Liver (tissue), 9 donors: ENCODE data around the gene FAM186B. TPM values are rescaled to one million over a fixed set of nuclear protein-coding genes. Genes with fewer than 3 reads are reported as not detected.
"Not testable (repeated sequence)": the region's sequence is repeated elsewhere in the genome, so short reads cannot be mapped to it uniquely, and the experiment has no call there.

ENCODE experiments used
- DNase-seq: peaks from one replicate; pipeline ENCODE4 v3.0.0-alpha.2; 2017; ENCODE audit warnings: low spot score
- H3K27ac ChIP-seq, 2 donors: one replicate each; pipeline ENCODE4 v1.7.0; 2013; ENCODE audit warnings: inconsistent platforms in 2 of 2, low read length in 2 of 2, control low read depth in 1 of 2, low read depth in 1 of 2, mild to moderate bottlenecking in 1 of 2
- H3K27me3 ChIP-seq, 4 donors: one replicate each; pipeline versions ENCODE4 v1.6.1 to v1.7.0; 2013; ENCODE audit warnings: low read length in 3 of 4, inconsistent platforms in 1 of 4, mild to moderate bottlenecking in 1 of 4, moderate library complexity in 1 of 4; ENCODE audit not compliant: control insufficient read depth in 4 of 4, insufficient read depth in 4 of 4
- H3K36me3 ChIP-seq, 4 donors: one replicate each; pipeline versions ENCODE4 v1.6.1 to v1.7.0; 2013; ENCODE audit warnings: low read length in 3 of 4, mild to moderate bottlenecking in 3 of 4, low read depth in 1 of 4, moderate library complexity in 1 of 4; ENCODE audit not compliant: control insufficient read depth in 4 of 4, insufficient read depth in 3 of 4
- H3K4me1 ChIP-seq, 4 donors: one replicate each; pipeline versions ENCODE4 v1.6.1 to v1.7.0; 2013; ENCODE audit warnings: low read length in 3 of 4, mild to moderate bottlenecking in 3 of 4, moderate library complexity in 1 of 4; ENCODE audit not compliant: control insufficient read depth in 4 of 4, insufficient read depth in 4 of 4
- H3K4me3 ChIP-seq, 3 donors: one replicate each; pipeline versions ENCODE4 v1.6.1 to v1.7.0; 2013; ENCODE audit warnings: low read length in 3 of 3, control low read depth in 1 of 3, low read depth in 1 of 3, mild to moderate bottlenecking in 1 of 3
- H3K9ac ChIP-seq, 2 donors: one replicate each; pipeline ENCODE4 v1.7.0; 2013; ENCODE audit warnings: low read length in 2 of 2, mild to moderate bottlenecking in 2 of 2, moderate library complexity in 2 of 2, control low read depth in 1 of 2, low read depth in 1 of 2
- H3K9me3 ChIP-seq, 4 donors: one replicate each; pipeline versions ENCODE4 v1.6.1 to v1.7.0; 2013; ENCODE audit warnings: low read length in 3 of 4; ENCODE audit not compliant: control insufficient read depth in 4 of 4
- HNF4A ChIP-seq, 2 donors: conservative IDR thresholded peaks; 2 replicates each; pipeline ENCODE4 v1.6.1; 2016; ENCODE audit warnings: antibody characterized with exemption in 2 of 2, mild to moderate bottlenecking in 2 of 2
- WGBS: extraction: QIAGEN DNeasy Blood & Tissue Kit; methylation state at CpG from one replicate; pipeline ENCODE4 v1.1.7; 2013; 5-methylcytosine and 5-hydroxymethylcytosine counted together
- polyA plus RNA-seq, 2 donors: library from polyadenylated mRNA; stranded (reverse) in 1 of 2; unstranded in 1 of 2; fragments of 200-250 nt in 1 of 2; fragments of >200 nt in 1 of 2; fragmentation: Nextera tagmentation in 1 of 2; extraction: Ambion mirVana in 1 of 2; gene quantifications; one replicate each; pipeline versions ENCODE4 v1.2.1 to v1.2.3, GENCODE V29; 2013 to 2015
- total RNA-seq, 2 donors: library from RNA; depleted of rRNA; stranded (reverse); fragments of >200 nt; gene quantifications; one replicate each; pipeline ENCODE4 v1.2.3, GENCODE V29; 2014
- TF ChIP-seq, protein P1 (sequence below): IDR thresholded peaks from 2 replicates; pipeline ENCODE4 v1.6.1; 2016; ENCODE audit warnings: antibody characterized with exemption
- TF ChIP-seq, protein P2 (sequence below): IDR thresholded peaks from 2 replicates; pipeline ENCODE4 v1.6.1; 2016; ENCODE audit warnings: antibody characterized with exemption
- TF ChIP-seq, protein P3 (sequence below): fragments of 150-350 bp; IDR thresholded peaks from 2 replicates; pipeline ENCODE4 v1.5.1; 2017; ENCODE audit warnings: improper control_type of control experiment, low read depth, low read length; ENCODE audit not compliant: missing input control
- TF ChIP-seq, protein P4 (sequence below): IDR thresholded peaks from 2 replicates; pipeline ENCODE4 v1.6.1; 2016; ENCODE audit warnings: antibody characterized with exemption, mild to moderate bottlenecking
- donor health status: healthy.
- donor health status: healthy.
- donor health status: healthy.
- donor health status: healthy.
- donor health status: healthy.

FAM186B gene
- total and polyA plus RNA-seq, 4 donors, result 0.19 to 0.84 (median 0.42) TPM

DNA sequence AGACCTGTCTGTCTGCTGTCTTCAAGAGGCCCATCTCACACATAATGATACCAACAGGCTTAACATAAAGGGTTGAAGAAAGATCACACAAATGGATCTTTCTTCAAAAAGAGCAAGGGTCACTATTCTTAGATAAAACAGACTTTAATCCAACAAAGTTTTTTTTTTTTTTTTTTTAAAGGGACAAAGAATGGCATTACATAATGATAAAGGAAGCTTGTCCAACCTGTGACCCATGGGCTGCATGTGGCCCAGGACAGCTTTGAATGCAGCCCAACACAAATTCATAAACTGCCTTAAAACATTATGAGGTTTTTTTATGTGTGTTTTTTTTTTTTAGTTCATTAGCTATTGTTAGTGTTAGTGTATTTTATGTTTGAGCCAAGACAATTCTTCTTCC lies 6.8 kb upstream of the FAM186B start:
- DNase-seq, result no peak
- TF ChIP-seq, protein P1, sequence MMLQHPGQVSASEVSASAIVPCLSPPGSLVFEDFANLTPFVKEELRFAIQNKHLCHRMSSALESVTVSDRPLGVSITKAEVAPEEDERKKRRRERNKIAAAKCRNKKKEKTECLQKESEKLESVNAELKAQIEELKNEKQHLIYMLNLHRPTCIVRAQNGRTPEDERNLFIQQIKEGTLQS, result no peak
- TF ChIP-seq HNF4A (conservative IDR thresholded peaks at IDR 0.05), result peak; percentile 28 to 35
- Histone ChIP-seq H3K4me1 (peaks cover 0 to 5% (median 2%) of the 10 kb centered on the region in 4 donors), H3K27me3 (no peaks in the 10 kb centered on the region), H3K4me3 (no peak overlapping the region), H3K36me3 (no peaks in the 10 kb centered on the region), H3K9me3 (no peaks in the 10 kb centered on the region), H3K9ac (no peak overlapping the region), H3K27ac (no peak overlapping the region)

DNA sequence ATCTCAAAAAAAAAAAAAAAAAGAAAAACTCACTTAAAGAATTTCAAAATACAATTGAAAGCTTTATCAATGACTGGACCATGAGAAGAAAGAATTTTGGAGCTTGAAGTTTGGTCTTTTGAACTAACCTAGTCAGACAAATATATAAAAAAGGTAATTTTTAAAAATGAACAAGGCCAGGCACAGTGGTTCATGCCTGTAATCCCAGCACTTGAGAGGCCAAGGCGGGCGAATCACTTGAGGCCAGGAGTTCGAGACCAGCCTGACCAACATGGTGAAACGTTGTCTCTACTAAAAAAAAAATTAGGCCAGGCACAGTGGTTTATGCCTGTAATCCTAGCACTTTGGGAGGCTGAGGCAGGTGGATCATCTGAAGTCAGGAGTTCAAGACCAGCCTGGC lies 5.3 kb upstream of the FAM186B start:
- H3K4me3 ChIP-seq, DNase-seq, H3K36me3 ChIP-seq, H3K4me1 ChIP-seq, H3K27ac ChIP-seq, H3K9me3 ChIP-seq, H3K9ac ChIP-seq, H3K27me3 ChIP-seq: not testable (repeated sequence)
- 96% methylated on average over 4 of the region's 4 CpGs for WGBS

DNA sequence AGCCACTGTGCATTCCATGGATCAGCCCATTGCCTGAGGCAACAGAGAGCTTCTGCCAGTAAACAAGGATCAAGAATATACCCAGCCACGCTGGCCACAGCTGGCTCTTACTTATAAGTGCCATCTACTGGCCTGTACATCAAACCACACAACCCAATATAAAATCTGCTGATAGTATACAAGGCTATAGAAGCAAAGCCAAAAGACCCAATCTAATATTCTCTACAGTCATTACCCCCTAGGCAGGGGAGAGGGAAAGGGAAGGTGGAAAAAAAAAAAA lies 4.4 kb upstream of the FAM186B start:
- Histone ChIP-seq H3K27me3 (no peaks in the 10 kb centered on the region), H3K9me3 (no peaks in the 10 kb centered on the region), H3K4me3 (no peak overlapping the region), H3K27ac (no peak overlapping the region), H3K36me3 (no peaks in the 10 kb centered on the region), H3K9ac (no peak overlapping the region), H3K4me1 (peaks cover 0 to 5% (median 2%) of the 10 kb centered on the region in 4 donors)
- 88% methylated on average over 1 of the region's 1 CpG for WGBS
- TF ChIP-seq, protein P2, sequence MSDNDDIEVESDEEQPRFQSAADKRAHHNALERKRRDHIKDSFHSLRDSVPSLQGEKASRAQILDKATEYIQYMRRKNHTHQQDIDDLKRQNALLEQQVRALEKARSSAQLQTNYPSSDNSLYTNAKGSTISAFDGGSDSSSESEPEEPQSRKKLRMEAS, result no peak
- TF ChIP-seq, protein P3, sequence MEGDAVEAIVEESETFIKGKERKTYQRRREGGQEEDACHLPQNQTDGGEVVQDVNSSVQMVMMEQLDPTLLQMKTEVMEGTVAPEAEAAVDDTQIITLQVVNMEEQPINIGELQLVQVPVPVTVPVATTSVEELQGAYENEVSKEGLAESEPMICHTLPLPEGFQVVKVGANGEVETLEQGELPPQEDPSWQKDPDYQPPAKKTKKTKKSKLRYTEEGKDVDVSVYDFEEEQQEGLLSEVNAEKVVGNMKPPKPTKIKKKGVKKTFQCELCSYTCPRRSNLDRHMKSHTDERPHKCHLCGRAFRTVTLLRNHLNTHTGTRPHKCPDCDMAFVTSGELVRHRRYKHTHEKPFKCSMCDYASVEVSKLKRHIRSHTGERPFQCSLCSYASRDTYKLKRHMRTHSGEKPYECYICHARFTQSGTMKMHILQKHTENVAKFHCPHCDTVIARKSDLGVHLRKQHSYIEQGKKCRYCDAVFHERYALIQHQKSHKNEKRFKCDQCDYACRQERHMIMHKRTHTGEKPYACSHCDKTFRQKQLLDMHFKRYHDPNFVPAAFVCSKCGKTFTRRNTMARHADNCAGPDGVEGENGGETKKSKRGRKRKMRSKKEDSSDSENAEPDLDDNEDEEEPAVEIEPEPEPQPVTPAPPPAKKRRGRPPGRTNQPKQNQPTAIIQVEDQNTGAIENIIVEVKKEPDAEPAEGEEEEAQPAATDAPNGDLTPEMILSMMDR, result no peak
- TF ChIP-seq, protein P4, sequence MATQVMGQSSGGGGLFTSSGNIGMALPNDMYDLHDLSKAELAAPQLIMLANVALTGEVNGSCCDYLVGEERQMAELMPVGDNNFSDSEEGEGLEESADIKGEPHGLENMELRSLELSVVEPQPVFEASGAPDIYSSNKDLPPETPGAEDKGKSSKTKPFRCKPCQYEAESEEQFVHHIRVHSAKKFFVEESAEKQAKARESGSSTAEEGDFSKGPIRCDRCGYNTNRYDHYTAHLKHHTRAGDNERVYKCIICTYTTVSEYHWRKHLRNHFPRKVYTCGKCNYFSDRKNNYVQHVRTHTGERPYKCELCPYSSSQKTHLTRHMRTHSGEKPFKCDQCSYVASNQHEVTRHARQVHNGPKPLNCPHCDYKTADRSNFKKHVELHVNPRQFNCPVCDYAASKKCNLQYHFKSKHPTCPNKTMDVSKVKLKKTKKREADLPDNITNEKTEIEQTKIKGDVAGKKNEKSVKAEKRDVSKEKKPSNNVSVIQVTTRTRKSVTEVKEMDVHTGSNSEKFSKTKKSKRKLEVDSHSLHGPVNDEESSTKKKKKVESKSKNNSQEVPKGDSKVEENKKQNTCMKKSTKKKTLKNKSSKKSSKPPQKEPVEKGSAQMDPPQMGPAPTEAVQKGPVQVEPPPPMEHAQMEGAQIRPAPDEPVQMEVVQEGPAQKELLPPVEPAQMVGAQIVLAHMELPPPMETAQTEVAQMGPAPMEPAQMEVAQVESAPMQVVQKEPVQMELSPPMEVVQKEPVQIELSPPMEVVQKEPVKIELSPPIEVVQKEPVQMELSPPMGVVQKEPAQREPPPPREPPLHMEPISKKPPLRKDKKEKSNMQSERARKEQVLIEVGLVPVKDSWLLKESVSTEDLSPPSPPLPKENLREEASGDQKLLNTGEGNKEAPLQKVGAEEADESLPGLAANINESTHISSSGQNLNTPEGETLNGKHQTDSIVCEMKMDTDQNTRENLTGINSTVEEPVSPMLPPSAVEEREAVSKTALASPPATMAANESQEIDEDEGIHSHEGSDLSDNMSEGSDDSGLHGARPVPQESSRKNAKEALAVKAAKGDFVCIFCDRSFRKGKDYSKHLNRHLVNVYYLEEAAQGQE, result no peak
- no peak for TF ChIP-seq HNF4A (conservative IDR thresholded peaks at IDR 0.05)
- no peak for DNase-seq
